Stimulated activated CD4-positive, alpha-beta T cell treated with anti-CD3 and anti-CD28 coated beads, Interleukin-12 subunit alpha, Interleukin-12 subunit beta, amount 100 ng/mL, for 48 hours (primary cell): Measurements from ENCODE around the gene CALD1.

ENCODE experiments used
- DNase-seq, 3 donors: peaks; one replicate each; pipeline ENCODE4 v3.0.0-alpha.2; 2020; ENCODE audit warnings: low read depth in 2 of 3, low spot score in 1 of 3

Gene CALD1

DNA sequence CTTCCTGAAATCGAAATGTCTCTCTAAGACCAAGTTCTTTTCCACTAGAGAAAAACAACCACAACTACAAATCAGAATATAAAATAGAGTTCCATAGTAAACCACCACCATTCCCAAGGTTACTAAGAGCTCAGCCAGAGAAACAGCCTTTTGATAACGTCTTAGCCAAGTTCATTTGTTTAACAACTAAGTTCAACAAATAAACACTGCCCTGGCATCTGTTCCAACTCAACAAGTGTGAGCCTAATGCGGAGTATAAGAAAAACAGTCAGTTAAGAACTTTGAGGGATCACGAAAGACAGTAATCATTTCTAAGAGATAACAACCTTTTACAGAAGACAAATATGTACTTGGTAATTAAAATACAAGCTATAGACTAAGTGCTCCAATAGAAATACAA lies 77.3 kb downstream of the CALD1 start:
- no peak for DNase-seq

- no peak for DNase-seq
Measured at GRCh38 chr7:134857958-134858357, 78.5 kb downstream of the CALD1 start.

DNA sequence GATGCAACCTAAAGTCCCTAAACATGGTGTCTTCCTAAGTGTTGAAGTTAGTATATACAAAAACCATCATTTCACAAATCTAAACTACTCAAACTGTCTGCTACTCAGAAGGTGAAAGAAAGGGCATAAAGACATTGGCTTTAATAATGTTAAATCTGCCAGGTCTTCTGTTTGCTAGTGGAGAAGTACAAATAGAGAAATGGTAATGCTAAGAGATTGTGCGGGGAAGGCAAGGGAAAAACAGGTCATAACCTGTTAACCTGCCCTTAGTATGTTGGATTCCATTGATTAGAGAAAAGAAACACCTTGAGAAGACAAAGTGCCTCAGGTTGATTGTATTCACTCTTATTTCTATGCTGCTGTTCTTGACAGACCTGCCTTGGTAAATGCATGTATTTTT lies 80.3 kb downstream of the CALD1 start:
- no peak for DNase-seq

DNA sequence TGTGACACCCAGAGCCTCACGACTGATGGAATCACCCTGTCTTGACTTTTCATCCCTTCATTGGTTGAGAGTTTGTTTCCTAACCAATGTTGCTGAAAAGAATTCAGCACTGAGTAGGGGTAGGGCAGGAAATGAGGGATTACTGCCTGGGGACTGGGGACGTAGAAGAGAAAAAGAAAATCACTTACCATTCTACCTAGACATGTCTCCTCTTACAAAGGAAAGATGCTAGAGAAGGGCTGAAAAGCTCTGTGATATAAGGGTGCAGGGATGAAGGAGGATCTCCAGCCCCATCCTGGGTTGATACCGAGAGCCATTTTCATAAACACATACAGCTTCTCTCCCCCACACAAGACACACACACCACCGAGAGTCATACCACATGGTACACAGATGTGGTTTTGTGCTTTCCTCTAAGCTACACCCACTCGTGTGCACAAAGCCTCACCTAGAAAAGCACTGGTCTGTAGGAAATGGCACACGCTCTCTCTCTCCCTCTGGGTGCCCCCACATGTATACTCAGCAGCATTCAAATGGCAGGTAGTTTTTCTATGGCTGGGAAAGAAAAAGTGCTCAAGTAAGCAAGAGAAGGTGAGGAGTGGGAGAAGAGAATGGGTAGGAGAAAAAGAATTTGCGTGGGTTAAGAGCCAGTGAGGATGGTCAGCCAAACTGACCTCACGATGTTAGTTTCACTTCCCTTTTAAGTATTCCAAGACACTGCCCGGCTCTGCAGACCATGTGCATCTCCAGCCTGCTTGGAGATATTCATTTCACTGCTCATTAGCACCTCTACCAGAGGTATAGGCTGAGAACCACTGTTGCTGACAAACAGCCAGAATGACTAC lies 85.8 kb downstream of the CALD1 start:
- DNase-seq: peak in 2 of 3 donors; percentile 8 to 26

DNA sequence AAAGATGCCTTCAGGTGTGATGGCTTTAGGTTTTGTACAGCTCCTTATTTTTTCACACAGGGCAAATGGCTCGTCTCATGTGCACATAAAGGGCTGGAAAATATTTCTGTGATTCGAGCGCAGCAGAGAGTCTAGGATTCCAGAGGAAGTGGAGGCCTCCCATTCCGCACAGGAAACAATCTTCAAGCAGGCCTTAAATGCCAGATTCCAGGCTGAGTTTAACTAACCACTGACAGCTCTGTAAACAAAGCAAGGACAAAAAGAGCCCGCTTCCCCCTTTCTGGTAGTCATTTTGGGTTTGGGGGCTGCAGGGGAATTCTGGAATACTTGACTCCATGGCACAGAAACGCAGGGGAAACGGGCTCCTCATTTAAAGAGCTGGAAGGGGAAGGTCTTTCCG lies 87.2 kb downstream of the CALD1 start:
- no peak for DNase-seq

GRCh38 chr7:134870156-134870555 lies 90.7 kb downstream of the CALD1 start:
- DNase-seq: no peak

DNA sequence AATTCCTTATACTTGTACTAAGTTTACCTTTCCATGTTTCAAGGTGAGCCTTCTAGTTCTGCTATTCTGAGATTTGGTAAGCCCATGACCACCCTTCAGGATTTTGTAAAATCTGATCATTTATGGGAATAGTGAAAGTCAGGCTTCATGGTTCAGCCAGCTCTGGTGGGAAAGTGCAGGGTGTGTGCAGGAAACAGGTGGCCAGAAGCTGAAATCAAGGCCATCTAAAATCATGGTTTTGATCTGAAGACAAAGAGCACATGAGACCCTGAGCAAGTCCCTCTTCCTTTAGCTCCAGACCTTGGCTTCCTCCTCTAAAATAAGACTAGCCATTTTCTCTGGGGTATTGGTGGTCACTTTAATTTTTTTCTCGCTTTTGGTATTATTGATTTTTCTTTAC lies 91.3 kb downstream of the CALD1 start:
- DNase-seq: no peak

DNA sequence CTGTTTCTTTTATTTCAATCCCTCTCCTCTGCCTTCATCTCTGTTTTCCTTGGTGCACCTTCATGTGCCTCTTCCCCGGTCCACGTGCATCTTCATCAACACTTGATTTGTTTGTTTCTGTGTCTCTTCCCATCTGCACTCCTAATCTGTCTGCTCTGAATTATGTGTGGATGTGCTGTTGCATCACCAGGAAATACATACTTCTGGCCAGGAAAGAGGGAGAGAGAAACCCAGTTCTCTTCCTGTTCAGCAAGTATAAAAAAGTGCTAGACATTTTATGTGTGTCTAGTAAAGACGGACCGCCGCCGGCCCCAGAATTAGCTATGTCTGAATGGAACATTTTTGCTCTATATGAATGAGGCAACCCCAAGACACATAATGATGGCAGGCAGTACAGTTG lies 93.8 kb downstream of the CALD1 start:
- no peak for DNase-seq

DNA sequence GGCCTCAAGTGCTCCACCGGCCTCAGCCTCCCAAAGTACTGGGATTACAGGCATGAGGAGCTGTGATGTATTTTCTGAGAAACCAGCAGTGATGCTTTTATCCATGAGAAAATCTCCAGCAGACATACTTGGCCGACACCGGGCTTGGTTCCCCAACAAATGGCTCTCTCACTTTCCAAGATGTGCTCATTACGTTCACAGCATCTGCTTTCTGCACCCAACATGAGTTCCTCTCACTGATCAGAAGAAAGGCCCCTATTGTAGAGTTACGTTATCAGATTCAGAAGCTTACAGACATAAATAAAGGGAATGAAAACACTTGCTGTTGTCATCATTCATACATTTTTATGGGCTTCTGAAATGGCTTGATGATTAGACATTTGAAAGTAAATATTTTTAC lies 95.0 kb downstream of the CALD1 start:
- DNase-seq: no peak

GRCh38 chr7:134875867-134876266 lies 96.4 kb downstream of the CALD1 start:
- DNase-seq: no peak

DNA sequence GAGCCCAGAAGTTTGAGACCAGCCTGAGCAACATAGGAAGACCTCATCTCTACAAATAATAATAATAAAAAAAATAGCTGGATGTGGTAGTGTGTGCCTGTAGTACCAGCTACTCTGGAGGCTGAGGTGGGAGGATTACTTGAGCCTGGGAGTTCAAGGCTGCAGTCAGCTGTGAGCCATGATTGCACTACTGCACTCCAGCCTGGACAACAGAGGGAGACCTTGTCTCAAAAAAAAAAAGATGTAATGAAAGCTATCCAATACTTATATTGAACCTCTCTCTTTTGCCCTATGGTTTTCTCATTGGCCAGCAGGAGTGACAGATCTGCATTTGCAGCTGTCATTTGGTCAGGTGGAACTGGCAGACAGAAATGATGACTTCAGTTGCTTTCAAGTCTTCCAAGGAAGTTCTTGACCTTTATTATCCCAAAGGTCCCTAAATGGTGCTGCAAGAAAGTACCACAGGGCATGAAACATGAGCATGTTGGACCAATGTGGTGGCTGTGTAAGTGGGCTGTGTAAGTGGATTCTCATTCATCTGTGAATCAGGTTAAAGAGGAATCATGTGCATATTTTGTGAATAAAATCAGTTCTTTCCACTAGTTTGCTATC lies 99.4 kb downstream of the CALD1 start:
- DNase-seq: no peak

- no peak for DNase-seq
Measured at GRCh38 chr7:134879815-134880475, 100.5 kb downstream of the CALD1 start.

DNA sequence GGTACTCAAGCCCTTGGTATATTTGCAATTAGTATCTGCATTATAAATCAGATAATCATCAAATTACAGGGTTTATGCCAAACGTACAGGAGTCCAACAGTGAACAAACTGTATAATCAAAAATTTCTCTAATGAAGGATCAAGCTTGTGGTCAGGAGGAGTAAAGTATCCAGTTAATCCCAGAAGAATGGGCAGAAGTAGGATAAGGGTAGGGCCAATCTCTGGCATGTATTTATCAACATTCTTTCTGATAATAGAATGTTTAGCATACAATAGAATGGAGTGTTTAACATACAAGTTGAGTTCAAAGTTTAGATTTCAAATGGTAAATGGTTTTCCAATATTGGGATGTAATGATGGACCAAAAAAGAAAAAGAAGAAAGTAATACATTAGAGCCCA lies 103.0 kb downstream of the CALD1 start:
- no peak for DNase-seq

- no peak for DNase-seq
Measured at GRCh38 chr7:134885967-134886352, 106.5 kb downstream of the CALD1 start.

- no peak for DNase-seq
Measured at GRCh38 chr7:134886353-134887057, 107.1 kb downstream of the CALD1 start.

DNA sequence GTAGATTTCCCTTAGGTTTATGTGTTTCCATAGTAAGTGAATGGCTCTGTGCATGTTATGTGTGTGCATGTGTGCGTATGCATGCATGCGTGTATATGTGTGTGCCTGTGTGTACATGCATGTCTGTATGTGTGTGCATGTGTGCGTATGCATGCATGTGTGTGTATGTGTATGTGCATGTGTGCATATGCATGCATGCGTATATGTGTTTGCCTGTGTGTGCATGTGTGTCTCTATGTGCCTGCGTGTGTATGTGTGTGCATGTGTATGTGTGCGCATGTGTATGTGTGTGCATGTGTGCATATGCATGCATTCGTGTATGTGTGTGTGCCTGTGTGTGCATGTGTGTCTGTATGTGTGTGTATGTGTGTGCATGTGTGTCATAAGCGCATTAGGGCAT lies 108.1 kb downstream of the CALD1 start:
- no peak for DNase-seq

DNA sequence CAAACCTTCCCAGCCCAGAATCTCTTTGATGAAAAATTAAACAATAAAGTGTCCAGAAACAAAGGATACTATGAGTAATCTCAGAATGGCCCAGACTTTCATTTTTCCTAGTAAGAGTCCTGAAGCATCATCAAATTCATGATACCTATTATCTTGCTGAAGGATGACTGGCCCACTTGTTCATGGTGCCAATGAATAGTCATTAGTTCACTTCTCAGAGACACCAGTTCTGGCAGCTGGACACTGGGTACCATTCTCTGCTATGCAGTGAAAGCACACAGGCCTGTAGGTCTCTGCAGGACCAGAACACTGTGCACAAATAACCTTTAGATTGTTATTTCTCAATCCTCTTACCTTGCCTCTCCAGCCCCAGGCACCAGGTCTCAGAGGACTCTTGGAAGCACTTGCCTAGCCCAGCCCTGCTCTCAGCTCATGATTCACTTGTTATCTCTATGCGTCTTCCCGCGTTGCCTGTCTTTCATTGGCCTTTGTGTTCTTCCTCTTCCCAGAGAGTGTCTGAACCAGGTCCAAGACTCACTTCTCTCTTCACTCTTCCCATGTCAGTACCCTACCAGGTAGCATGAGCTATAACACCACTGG lies 108.8 kb downstream of the CALD1 start:
- DNase-seq: no peak

- DNase-seq: no peak
Measured at GRCh38 chr7:134890246-134891240, 111.1 kb downstream of the CALD1 start.

- DNase-seq: no peak
Measured at GRCh38 chr7:134891262-134891695, 111.8 kb downstream of the CALD1 start.
